GM12878 (cell line): ENCODE data around the gene BAZ1B. TPM values are rescaled to one million over a fixed set of nuclear protein-coding genes. Genes with fewer than 3 reads are reported as not detected.

Experiments
- ATAC-seq: fragments of 200-7000 bp; cut with Tn5 transposase; 3 replicates; pipeline ENCODE4 v1.9.1; 2020; ENCODE audit warnings: mild to moderate bottlenecking, moderate library complexity
- BruUV-seq: library from RNA; stranded (reverse); fragments of 400-500 nt; replicated peaks from 2 replicates; lab custom pipeline; 2021; lab: Mats Ljungman, UMichigan
- CTCF ChIA-PET: fragments of 300-600 bp; sonication (Branson Sonifier 250); formaldehyde crosslinking; extraction: SDS; loops from one replicate; lab custom pipeline; 2021; ENCODE audit warnings: inconsistent platforms; lab: Yijun Ruan, JAX
- POLR2A ChIA-PET: fragments of 350-600 bp; formaldehyde crosslinking; extraction: SDS; loops from one replicate; lab custom pipeline; 2021; ENCODE audit warnings: inconsistent platforms; lab: Charles Lee
- RAD21 ChIA-PET: fragments of 300-600 bp; sonication (Branson Sonifier 250); formaldehyde crosslinking; loops from one replicate; lab custom pipeline; 2023; ENCODE audit warnings: antibody characterized with exemption; ENCODE audit not compliant: unreplicated experiment; lab: Charles Lee
- SMC1A ChIA-PET: fragments of 300-600 bp; sonication (Branson Sonifier 250); formaldehyde crosslinking; loops from one replicate; lab custom pipeline; 2023; ENCODE audit not compliant: unreplicated experiment, uncharacterized antibody; lab: Charles Lee
- DNase-seq: peaks from one replicate; pipeline ENCODE4 v3.0.0-alpha.2; 2011; ENCODE audit warnings: low read depth, low spot score
- FAIRE-seq: peaks from 3 replicates; lab custom pipeline; 2011; peaks lifted over from hg19 to GRCh38; lab: Jason Lieb, UNC
- H2AFZ ChIP-seq: 2 replicates; pipeline ENCODE4 v1.6.0; 2011; ENCODE audit warnings: low read depth, low read length, control low read depth; ENCODE audit not compliant: control insufficient read depth
- H3K27ac ChIP-seq: 2 replicates; pipeline ENCODE4 v1.5.1; 2011; ENCODE audit warnings: control low read depth; ENCODE audit not compliant: control insufficient read depth, insufficient read depth
- H3K27me3 ChIP-seq, 2 experiments: replicated peaks in 1 of 2; 2 replicates each; pipeline versions ENCODE4 v1.6.0 to v1.6.1; 2011; ENCODE audit warnings: low read length in 1 of 2; ENCODE audit not compliant: control insufficient read depth in 2 of 2, insufficient read depth in 2 of 2
- H3K36me3 ChIP-seq, 2 experiments: 2 replicates each; pipeline ENCODE4 v1.5.1; 2011; ENCODE audit warnings: low read length in 1 of 2; ENCODE audit not compliant: control insufficient read depth in 2 of 2, insufficient read depth in 2 of 2
- H3K4me1 ChIP-seq: 2 replicates; pipeline ENCODE4 v1.6.1; 2011; ENCODE audit warnings: mild to moderate bottlenecking, low read length, moderate library complexity, mixed read lengths; ENCODE audit not compliant: control insufficient read depth, insufficient read depth
- H3K4me2 ChIP-seq: 2 replicates; pipeline ENCODE4 v1.6.0; 2011; ENCODE audit warnings: control low read depth; ENCODE audit not compliant: control insufficient read depth, insufficient read depth
- H3K4me3 ChIP-seq: fragments of 200-600 bp; sonication (generic); 2 replicates; pipeline ENCODE4 v1.5.1; 2016
- H3K79me2 ChIP-seq: 2 replicates; pipeline ENCODE4 v1.6.0; 2011; ENCODE audit warnings: low read length; ENCODE audit not compliant: control insufficient read depth, insufficient read depth
- H3K9ac ChIP-seq: 2 replicates; pipeline ENCODE4 v1.8.0; 2011; ENCODE audit warnings: low read length, control low read depth, mixed read lengths; ENCODE audit not compliant: control insufficient read depth, insufficient read depth
- H3K9me3 ChIP-seq: replicated peaks from 3 replicates; pipeline ENCODE4 v1.5.1; 2011; ENCODE audit warnings: mild to moderate bottlenecking, low read length; ENCODE audit not compliant: control insufficient read depth, insufficient read depth
- H4K20me1 ChIP-seq: 2 replicates; pipeline ENCODE4 v1.6.0; 2011; ENCODE audit not compliant: control insufficient read depth, insufficient read depth
- ATF2 ChIP-seq: IDR thresholded peaks from 2 replicates; pipeline ENCODE4 v1.6.1; 2012; ENCODE audit warnings: low read length, inconsistent platforms
- BCL11A ChIP-seq: IDR thresholded peaks from 2 replicates; pipeline ENCODE4 v1.6.1; 2011; ENCODE audit warnings: low read depth, low read length
- CREM ChIP-seq: IDR thresholded peaks from 2 replicates; pipeline ENCODE4 v1.6.1; 2014; ENCODE audit warnings: antibody characterized with exemption, low read depth
- EP300 ChIP-seq, 2 experiments: fragments of 150-350 bp in 1 of 2; IDR thresholded peaks; 2 replicates each; pipeline ENCODE4 v1.6.1; 2011 to 2012; ENCODE audit warnings: low read depth in 2 of 2, low read length in 2 of 2, borderline replicate concordance in 1 of 2, improper control_type of control experiment in 1 of 2, inconsistent platforms in 1 of 2; ENCODE audit not compliant: control insufficient read depth in 1 of 2
- IRF4 ChIP-seq: IDR thresholded peaks from 2 replicates; pipeline ENCODE4 v1.6.1; 2011; ENCODE audit warnings: low read depth, low read length
- JUNB ChIP-seq: IDR thresholded peaks from 2 replicates; pipeline ENCODE4 v1.6.1; 2016; ENCODE audit warnings: antibody characterized with exemption, mild to moderate bottlenecking
- MEF2A ChIP-seq: IDR thresholded peaks from 2 replicates; pipeline ENCODE4 v1.6.1; 2011; ENCODE audit warnings: low read depth, mild to moderate bottlenecking, low read length, moderate library complexity; ENCODE audit not compliant: insufficient read depth
- NBN ChIP-seq: fragments of 450-650 bp; IDR thresholded peaks from 2 replicates; pipeline ENCODE4 v1.6.1; 2016
- NRF1 ChIP-seq: conservative IDR thresholded peaks from 2 replicates; pipeline ENCODE4 v1.6.1; 2011; ENCODE audit warnings: mild to moderate bottlenecking, low read depth, low read length, improper control_type of control experiment
- POU2F2 ChIP-seq: IDR thresholded peaks from 3 replicates; pipeline ENCODE4 v1.6.1; 2011; ENCODE audit warnings: low read depth, mild to moderate bottlenecking, low read length, borderline replicate concordance
- RELA ChIP-seq: fragments of 450-650 bp; IDR thresholded peaks from 2 replicates; pipeline ENCODE4 v1.8.0; 2014; ENCODE audit warnings: borderline replicate concordance; ENCODE audit not compliant: partially characterized antibody
- SMAD5 ChIP-seq: IDR thresholded peaks from 2 replicates; pipeline ENCODE4 v1.6.1; 2016; ENCODE audit warnings: antibody characterized with exemption, low read depth
- SRF ChIP-seq, 2 experiments: IDR thresholded peaks; 2 replicates each; pipeline ENCODE4 v1.6.1; 2011; ENCODE audit warnings: low read depth in 2 of 2, low read length in 2 of 2, mild to moderate bottlenecking in 1 of 2, moderate library complexity in 1 of 2
- YY1 ChIP-seq: IDR thresholded peaks from 2 replicates; pipeline ENCODE4 v1.6.1; 2011; ENCODE audit warnings: low read depth, mild to moderate bottlenecking, low read length
- ZNF217 ChIP-seq: fragments of 450-650 bp; IDR thresholded peaks from 2 replicates; pipeline ENCODE4 v1.6.1; 2017; ENCODE audit warnings: antibody characterized with exemption, mild to moderate bottlenecking
- ZNF592 ChIP-seq: fragments of 450-650 bp; IDR thresholded peaks from 2 replicates; pipeline ENCODE4 v1.6.1; 2017; ENCODE audit warnings: mild to moderate bottlenecking, moderate library complexity
- WGBS: methylation state at CpG from one replicate; pipeline ENCODE4 v1.1.6; 2016; ENCODE audit warnings: low lambda C conversion rate; ENCODE audit not compliant: insufficient replicate concordance, insufficient coverage; ENCODE audit errors: missing lambda C conversion rate; 5-methylcytosine and 5-hydroxymethylcytosine counted together
- in situ Hi-C: fragments of 300-500 bp; cut with MboI; formaldehyde crosslinking; loops from 9 replicates; pipeline ENCODE4 v1.14.3; 2018; ENCODE audit warnings: mixed read lengths
- intact Hi-C: fragments of 100-400 bp; cut with micrococcal nuclease; formaldehyde crosslinking; loops from one replicate; pipeline ENCODE4 v1.14.2; 2022; ENCODE audit not compliant: unreplicated experiment
- polyA plus RNA-seq, 11 experiments: library from polyadenylated mRNA; depleted of rRNA in 4 of 11; unstranded in 6 of 11; stranded (reverse) in 5 of 11; fragments of >200 nt; fragmentation: Nextera tagmentation in 4 of 11; fragmentation: Illumina TruSeq in 1 of 11; extraction: Ambion mirVana in 4 of 11; extraction: Trizol in 1 of 11; gene quantifications; 1 replicate in 1 of 11; 2 replicates in 10 of 11; pipeline versions ENCODE4 v1.2.1 to v1.2.3, GENCODE V29; 2011 to 2016; ENCODE audit warnings: inconsistent platforms in 2 of 11, missing spikeins in 2 of 11, low read depth in 1 of 11
- total RNA-seq, 4 experiments: library from RNA; depleted of rRNA in 3 of 4; stranded (reverse); fragments of >200 nt in 3 of 4; fragmentation: Illumina TruSeq in 1 of 4; extraction: Trizol in 1 of 4; gene quantifications; 2 replicates each; pipeline versions ENCODE4 v1.2.1 to v1.2.3, GENCODE V29; 2013 to 2021
- TF ChIP-seq, protein P1 (sequence below): fragments of 450-650 bp; IDR thresholded peaks from 2 replicates; pipeline ENCODE4 v1.6.1; 2016; ENCODE audit warnings: mild to moderate bottlenecking

BAZ1B gene
- total and polyA plus RNA-seq, 10 of the 15 experiments (the other 5 are each of a cell fraction or from before 2014, with no cell fraction given) = 14.0 to 77.4 (median 36.2) TPM

GRCh38 chr7:73560109-73560835 lies 38.2 kb upstream of the BAZ1B start:
- Histone ChIP-seq H3K36me3 (no peaks in the 10 kb centered on the region), H3K9me3 (no peaks in the 10 kb centered on the region), H2AFZ (peak overlapping the region; percentile 59; the same call in 1 of the 2 replicates), H3K27ac (peak overlapping the region; percentile 4; the same call in 1 of the 2 replicates), H3K9ac (no peak overlapping the region), H4K20me1 (no peaks in the 10 kb centered on the region), H3K4me3 (no peak overlapping the region), H3K27me3 (no peaks in the 10 kb centered on the region), H3K4me1 (peaks cover 18% of the 10 kb centered on the region), H3K79me2 (peaks cover 17% of the 10 kb centered on the region), H3K4me2 (peak overlapping the region; percentile 36; the same call in 1 of the 2 replicates)
- RAD21 ChIA-PET = interaction anchor here (1.0 to 4.1 kb wide), 3 partner anchors 18 to 39 kb away, joined by 5 to 21 read pairs (median 6); partner anchors contain the start of genes BAZ1B and TBL2
- in situ Hi-C loops = no loop called here
- CTCF ChIA-PET = interaction anchor here (1.8 to 2.6 kb wide), 2 partner anchors 11 to 35 kb away, joined by 5 to 9 read pairs; no protein-coding TSS in a partner anchor
- WGBS = 25% methylated on average over 11 of the region's 11 CpGs
- FAIRE-seq (no peak), ATAC-seq (peak; percentile 39), DNase-seq (no peak)
- no TSS peak for BruUV-seq
- POLR2A ChIA-PET = interaction anchor here (1.2 to 4.3 kb wide), 2 partner anchors 8 to 17 kb away, joined by 3 to 30 read pairs; partner anchors contain the start of gene TBL2
- SMC1A ChIA-PET = interaction anchor here (0.6 to 2.7 kb wide), 7 partner anchors 9 to 174 kb away, joined by 3 to 10 read pairs (median 4); no protein-coding TSS in a partner anchor
- intact Hi-C loops = no loop called here
- TF ChIP-seq, protein P1, sequence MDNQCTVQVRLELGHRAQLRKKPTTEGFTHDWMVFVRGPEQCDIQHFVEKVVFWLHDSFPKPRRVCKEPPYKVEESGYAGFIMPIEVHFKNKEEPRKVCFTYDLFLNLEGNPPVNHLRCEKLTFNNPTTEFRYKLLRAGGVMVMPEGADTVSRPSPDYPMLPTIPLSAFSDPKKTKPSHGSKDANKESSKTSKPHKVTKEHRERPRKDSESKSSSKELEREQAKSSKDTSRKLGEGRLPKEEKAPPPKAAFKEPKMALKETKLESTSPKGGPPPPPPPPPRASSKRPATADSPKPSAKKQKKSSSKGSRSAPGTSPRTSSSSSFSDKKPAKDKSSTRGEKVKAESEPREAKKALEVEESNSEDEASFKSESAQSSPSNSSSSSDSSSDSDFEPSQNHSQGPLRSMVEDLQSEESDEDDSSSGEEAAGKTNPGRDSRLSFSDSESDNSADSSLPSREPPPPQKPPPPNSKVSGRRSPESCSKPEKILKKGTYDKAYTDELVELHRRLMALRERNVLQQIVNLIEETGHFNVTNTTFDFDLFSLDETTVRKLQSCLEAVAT = no peak
- no peak for TF ChIP-seq RELA
- TF ChIP-seq MEF2A = peak; percentile 85
- TF ChIP-seq SMAD5 = no peak
- TF ChIP-seq ZNF217 = no peak
- peak; percentile 26; the same call in 1 of the 2 replicates for TF ChIP-seq ATF2
- peak; percentile 34; the same call in 1 of the 2 replicates for TF ChIP-seq CREM
- TF ChIP-seq YY1 = no peak
- peak; percentile 88 for TF ChIP-seq JUNB
- TF ChIP-seq NRF1 = no peak
- no peak for TF ChIP-seq SRF (IDR thresholded peaks at IDR 0.05; ENCODE audit: low read depth in 2 of 2, low read length in 2 of 2)
- no peak for TF ChIP-seq EP300 (IDR thresholded peaks at IDR 0.05; ENCODE audit: borderline replicate concordance in 1 of 2, control insufficient read depth in 1 of 2, low read depth in 2 of 2, low read length in 2 of 2)
- TF ChIP-seq POU2F2 = no peak
- TF ChIP-seq ZNF592 = no peak
- peak; percentile 73; the same call in 1 of the 2 replicates for TF ChIP-seq IRF4
- TF ChIP-seq BCL11A = peak; percentile 53; the same call in 1 of the 2 replicates
- no peak for TF ChIP-seq NBN
